ENCODE data around the gene MACROD1. TPM values are rescaled to one million over a fixed set of nuclear protein-coding genes. Genes with fewer than 3 reads are reported as not detected.

MACROD1 gene
- total RNA-seq, 2 donors from 2014 or later: 24.7 to 65.4 TPM

GRCh38 chr11:64028398-64029115 lies 137.4 kb downstream of the MACROD1 start:
- no peak for ATAC-seq
- peak in 1 of 4 donors; percentile 16 for DNase-seq
- no peak overlapping the region for H3K4me3 ChIP-seq

GRCh38 chr11:64027651-64028397 lies 138.1 kb downstream of the MACROD1 start:
- no peak for ATAC-seq
- H3K9me3 ChIP-seq: no peaks in the 10 kb centered on the region
- H3K27me3 ChIP-seq: no peaks in the 10 kb centered on the region
- peak in 1 of 4 donors; percentile 33 for DNase-seq
- WGBS, 2 donors: 60 to 73% methylated on average over 12 to 18 of the region's 20 CpGs
- H3K36me3 ChIP-seq (replicated peaks in 1 of 2; ENCODE audit: insufficient read depth in 1 of 2, low read depth in 2 of 2): no peaks in the 10 kb centered on the region
- intact Hi-C loops (cut with DNase I): no loop called here
- H3K27ac ChIP-seq: no peak overlapping the region
- TF ChIP-seq POLR2A (IDR thresholded peaks at IDR 0.05): no peak
- TF ChIP-seq CTCF (IDR thresholded peaks at IDR 0.05): no peak
- peaks cover 6% of the 10 kb centered on the region for H3K4me1 ChIP-seq
- no peak overlapping the region for H3K4me3 ChIP-seq

More at GRCh38 chr11:64028398-64029115, 137.4 kb downstream of the MACROD1 start:
- Histone ChIP-seq H3K4me1 (peaks cover 6% of the 10 kb centered on the region), H3K36me3 (replicated peaks in 1 of 2; ENCODE audit: insufficient read depth in 1 of 2, low read depth in 2 of 2) (no peaks in the 10 kb centered on the region), H3K27me3 (no peaks in the 10 kb centered on the region), H3K9me3 (no peaks in the 10 kb centered on the region), H3K27ac (no peak overlapping the region)
- TF ChIP-seq POLR2A (IDR thresholded peaks at IDR 0.05): no peak
- TF ChIP-seq CTCF (IDR thresholded peaks at IDR 0.05): no peak
- 62 to 78% methylated on average over 19 to 20 of the region's 22 CpGs for WGBS, 2 donors
- intact Hi-C loops (cut with DNase I): no loop called here

- ATAC-seq: no peak
- no peak for DNase-seq
- H3K27ac ChIP-seq: no peak overlapping the region
- intact Hi-C loops (cut with DNase I): no loop called here
- no peaks in the 10 kb centered on the region for H3K36me3 ChIP-seq (replicated peaks in 1 of 2; ENCODE audit: insufficient read depth in 1 of 2, low read depth in 2 of 2)
- H3K4me3 ChIP-seq: no peak overlapping the region
- no peak for TF ChIP-seq POLR2A (IDR thresholded peaks at IDR 0.05)
- no peaks in the 10 kb centered on the region for H3K9me3 ChIP-seq
- H3K4me1 ChIP-seq: peaks cover 6% of the 10 kb centered on the region
- WGBS, 2 donors: 89 to 90% methylated on average over 7 of the region's 7 CpGs
- H3K27me3 ChIP-seq: no peaks in the 10 kb centered on the region
Observed at GRCh38 chr11:64026575-64027205, 139.2 kb downstream of the MACROD1 start.

GRCh38 chr11:64025205-64025604 lies 140.7 kb downstream of the MACROD1 start:
- DNase-seq: no peak
- no peaks in the 10 kb centered on the region for H3K9me3 ChIP-seq
- H3K27ac ChIP-seq: no peak overlapping the region
- 86 to 100% methylated on average over 2 to 4 of the region's 4 CpGs for WGBS, 2 donors
- intact Hi-C loops (cut with DNase I): no loop called here
- H3K27me3 ChIP-seq: no peaks in the 10 kb centered on the region
- H3K4me3 ChIP-seq: no peak overlapping the region
- peaks cover 6% of the 10 kb centered on the region for H3K4me1 ChIP-seq
- TF ChIP-seq POLR2A (IDR thresholded peaks at IDR 0.05) (no peak), CTCF (IDR thresholded peaks at IDR 0.05) (no peak)
- no peaks in the 10 kb centered on the region for H3K36me3 ChIP-seq (replicated peaks in 1 of 2; ENCODE audit: insufficient read depth in 1 of 2, low read depth in 2 of 2)
- ATAC-seq: no peak
